Skin of body (tissue), 2 donors: ENCODE measurements around the gene GFY. TPM values are rescaled to one million over a fixed set of nuclear protein-coding genes. Genes with fewer than 3 reads are reported as not detected.

Experiments
- DNase-seq: peaks from one replicate; lab custom pipeline; 2025; lab: John Stamatoyannopoulos, UW
- total RNA-seq: library from RNA; depleted of rRNA; stranded (reverse); fragments of >200 nt; gene quantifications from one replicate; pipeline ENCODE4 v1.2.3, GENCODE V29; 2014

Gene GFY, protein sequence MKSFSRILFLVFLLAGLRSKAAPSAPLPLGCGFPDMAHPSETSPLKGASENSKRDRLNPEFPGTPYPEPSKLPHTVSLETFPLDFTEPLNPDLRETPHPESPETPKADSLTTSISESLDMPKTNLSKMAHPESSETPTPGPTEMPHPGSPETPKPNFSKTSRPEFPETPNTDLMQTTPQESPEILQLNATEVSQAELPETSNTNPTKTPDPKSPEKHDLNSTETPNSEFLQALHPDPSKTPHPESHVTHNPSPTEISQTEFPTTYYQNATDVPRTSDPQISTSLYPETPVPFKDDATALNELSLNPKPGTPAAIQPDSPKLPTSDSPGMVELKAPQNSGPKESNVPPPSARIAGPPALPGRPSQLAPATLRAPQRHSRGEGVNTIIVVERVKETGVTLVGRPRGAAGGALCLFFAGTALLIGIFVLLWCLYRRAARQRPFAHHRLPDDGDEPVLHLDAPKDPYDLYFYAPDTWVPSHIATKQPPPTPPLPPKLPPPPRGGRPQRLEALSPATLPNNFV
- total RNA-seq: not detected

DNA sequence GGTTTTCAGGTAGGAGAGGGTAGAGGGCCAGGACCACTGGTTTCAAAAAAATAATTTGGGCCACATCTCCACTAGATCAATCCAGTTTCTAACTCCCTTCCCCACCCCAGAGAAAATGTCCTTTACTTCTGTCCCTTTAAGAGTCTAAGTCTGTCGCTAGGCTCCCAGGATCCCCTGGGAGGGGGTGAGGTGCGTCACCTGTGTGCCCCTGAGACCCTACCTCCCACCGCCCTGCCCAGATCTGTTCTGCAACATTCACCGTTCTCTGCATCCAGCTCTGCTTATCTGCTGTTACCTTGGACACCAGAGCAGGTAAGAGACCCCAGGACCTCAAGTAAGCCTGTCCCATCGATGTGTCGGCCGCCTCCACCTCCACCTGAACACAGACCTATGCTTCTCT is at the start of gene GFY:
GFY (plus strand) TSS at position 211 of the 400 bp plus-strand sequence. CDS start 1,043 bp downstream, outside the sequence.
- no peak for DNase-seq

- DNase-seq: no peak
Measured at GRCh38 chr19:49378512-49378911, 46.7 kb upstream of the GFY start.

GRCh38 chr19:49380391-49380790 is 44.8 kb upstream of the GFY start:
- no peak for DNase-seq

DNA sequence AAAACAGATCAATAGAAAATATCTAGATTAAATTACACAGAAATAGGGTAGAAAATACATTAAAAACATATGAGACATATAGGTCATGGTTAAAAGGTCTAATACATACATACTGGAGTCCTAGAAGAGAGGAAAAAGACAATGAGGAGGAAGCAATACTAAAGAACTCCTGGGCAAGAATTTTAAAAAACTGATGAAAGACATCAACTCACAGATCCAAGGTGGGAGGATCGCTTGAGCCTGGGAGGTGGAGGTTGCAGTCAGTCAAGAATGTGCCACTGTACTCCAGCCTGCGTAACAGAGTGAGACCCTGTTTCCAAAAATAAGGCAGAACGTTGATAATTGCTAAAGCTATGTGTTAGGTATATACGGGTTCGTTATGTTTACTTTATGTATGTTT is 42.5 kb upstream of the GFY start:
- no peak for DNase-seq

DNA sequence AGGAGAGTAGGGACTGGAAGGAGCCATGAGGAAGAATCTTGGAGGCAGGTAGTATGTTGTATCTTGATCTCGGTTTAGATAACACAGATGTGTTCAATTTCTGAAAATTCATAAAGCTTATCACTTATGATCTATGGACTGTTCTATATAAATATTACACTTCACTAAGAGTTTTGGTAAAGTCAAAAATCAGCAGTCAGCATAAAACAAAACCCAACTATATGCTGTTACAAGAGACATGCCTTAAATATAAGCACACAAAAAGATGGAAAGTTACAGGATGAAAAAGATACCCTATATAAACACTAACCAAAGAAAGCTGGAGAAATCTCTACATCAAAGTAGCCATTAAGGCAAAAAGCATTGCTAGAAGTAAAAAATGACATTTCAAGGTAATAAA is 41.6 kb upstream of the GFY start:
- no peak for DNase-seq

GRCh38 chr19:49387936-49388372 is 37.2 kb upstream of the GFY start, which contains the start of gene KASH5:
KASH5 (plus strand) TSS chr19:49388249; CDS start chr19:49390884, 2,635 bp downstream.
- DNase-seq: peak; percentile 8

DNA sequence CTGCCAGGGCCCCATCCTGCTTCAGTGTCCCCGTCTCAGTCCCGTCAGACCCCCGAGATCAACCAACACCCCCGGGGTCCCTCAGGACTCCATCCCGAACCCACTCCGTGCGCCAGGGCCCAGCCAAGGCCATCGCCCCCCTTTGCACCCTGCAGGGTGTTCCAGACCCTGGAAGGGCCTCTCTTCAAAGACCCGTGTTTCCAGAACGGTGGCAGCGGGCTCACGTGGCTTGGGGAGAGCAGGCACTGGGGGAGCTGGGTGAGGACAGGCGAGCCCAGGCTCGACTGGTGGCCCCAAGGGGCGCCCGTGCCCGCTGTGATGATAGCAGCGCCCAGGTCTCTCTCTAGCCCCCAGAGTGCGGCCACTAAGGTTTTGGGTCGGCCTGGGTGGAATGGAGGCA is 35.8 kb upstream of the GFY start:
- DNase-seq: no peak

- no peak for DNase-seq
Measured at GRCh38 chr19:49390131-49390928, 34.9 kb upstream of the GFY start.

- DNase-seq: no peak
Measured at GRCh38 chr19:49390929-49391359, 34.2 kb upstream of the GFY start.

- DNase-seq: peak; percentile 16
Measured at GRCh38 chr19:49391581-49392399, 33.4 kb upstream of the GFY start.

GRCh38 chr19:49393881-49394280 is 31.3 kb upstream of the GFY start:
- DNase-seq: no peak

- DNase-seq: no peak
Measured at GRCh38 chr19:49395581-49396407, 29.4 kb upstream of the GFY start.

GRCh38 chr19:49396738-49397505 is 28.3 kb upstream of the GFY start:
- no peak for DNase-seq

GRCh38 chr19:49398001-49398615 is 27.1 kb upstream of the GFY start:
- no peak for DNase-seq

GRCh38 chr19:49398931-49399330 is 26.3 kb upstream of the GFY start:
- no peak for DNase-seq

DNA sequence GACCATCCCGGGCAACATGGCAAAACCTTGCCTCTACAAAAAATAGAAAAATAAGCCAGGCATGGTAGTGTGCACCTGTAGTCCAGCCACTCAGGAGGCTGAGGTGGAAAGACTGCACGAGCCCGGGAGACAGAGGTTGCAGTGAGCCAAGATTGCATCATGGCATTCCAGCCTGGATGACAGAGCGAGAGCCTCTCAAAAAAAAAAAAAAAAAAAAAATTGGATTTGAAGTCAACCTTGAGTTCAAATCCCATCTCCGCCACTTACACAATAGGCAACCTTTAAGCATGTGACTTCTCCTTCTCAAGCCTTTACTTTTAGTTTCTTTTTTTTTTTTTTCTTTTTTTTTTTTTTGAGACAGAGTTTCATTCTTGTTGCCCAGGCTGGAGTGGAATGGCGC is 25.2 kb upstream of the GFY start:
- DNase-seq: no peak

GRCh38 chr19:49403404-49404187 is 21.6 kb upstream of the GFY start:
- no peak for DNase-seq

DNA sequence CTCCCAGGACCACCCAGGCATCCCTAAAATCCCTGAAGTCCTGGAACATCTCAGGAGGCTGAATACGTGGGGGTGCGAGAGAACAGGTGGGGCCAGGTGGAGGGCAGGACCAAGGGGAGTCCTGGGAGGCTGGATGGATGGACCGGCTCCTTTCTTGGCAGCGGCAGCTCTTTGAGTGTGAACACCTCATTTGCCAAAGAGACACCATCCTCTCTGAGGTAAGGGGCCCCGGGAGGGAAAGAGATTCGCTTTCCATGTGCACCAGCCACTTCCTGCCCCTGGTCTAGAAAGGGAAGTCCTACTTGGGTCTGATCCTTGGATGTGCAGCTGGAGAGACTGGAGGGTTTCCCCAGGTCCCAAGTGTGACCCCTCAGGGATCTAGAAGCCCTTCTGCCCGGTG is 18.1 kb upstream of the GFY start:
- no peak for DNase-seq
